SK-N-SH treated with all-trans-retinoic acid at 6 μM for 48 hours (cell line): Measurements from ENCODE around the gene CARD9.

ENCODE experiments used
- ATAC-seq: fragments of 200-7000 bp; cut with Tn5 transposase; 3 replicates; pipeline ENCODE4 v1.9.1; 2020; ENCODE audit warnings: mild to moderate bottlenecking, moderate library complexity
- ARNTL ChIP-seq: fragments of 450-650 bp; formaldehyde crosslinking; IDR thresholded peaks from 2 replicates; pipeline ENCODE4 v1.5.0; 2020; ENCODE audit warnings: low read depth, mild to moderate bottlenecking, moderate library complexity, borderline replicate concordance
- BACH2 ChIP-seq: fragments of 250-450 bp; sonication (Bioruptor Pico); IDR thresholded peaks from 2 replicates; pipeline ENCODE4 v1.9.0; 2021; ENCODE audit warnings: mild to moderate bottlenecking, borderline replicate concordance
- CREB5 ChIP-seq: fragments of 250-450 bp; sonication (Bioruptor Pico); IDR thresholded peaks from 2 replicates; pipeline ENCODE4 v1.5.1; 2020; ENCODE audit warnings: low read depth, mild to moderate bottlenecking, moderate library complexity
- CSDC2 ChIP-seq: fragments of 250-450 bp; sonication (Bioruptor Pico); IDR thresholded peaks from 2 replicates; pipeline ENCODE4 v1.5.0; 2020; ENCODE audit warnings: mild to moderate bottlenecking, moderate library complexity
- CSRNP3 ChIP-seq: fragments of 250-450 bp; sonication (Bioruptor Pico); IDR thresholded peaks from 2 replicates; pipeline ENCODE4 v1.5.1; 2021; ENCODE audit warnings: mild to moderate bottlenecking, moderate library complexity
- ESRRG ChIP-seq: fragments of 250-450 bp; sonication (Bioruptor Pico); IDR thresholded peaks from 2 replicates; pipeline ENCODE4 v1.6.1; 2021; ENCODE audit warnings: mild to moderate bottlenecking
- ISL1 ChIP-seq: fragments of 250-450 bp; sonication (Bioruptor Pico); IDR thresholded peaks from 2 replicates; pipeline ENCODE4 v2.1.2; 2022; ENCODE audit warnings: mild to moderate bottlenecking, moderate library complexity
- OSR1 ChIP-seq: fragments of 250-450 bp; sonication (Bioruptor Pico); IDR thresholded peaks from 2 replicates; pipeline ENCODE4 v1.8.0; 2022; ENCODE audit warnings: moderate library complexity, mild to moderate bottlenecking, inconsistent platforms
- PATZ1 ChIP-seq: fragments of 250-450 bp; sonication (Bioruptor Pico); IDR thresholded peaks from 2 replicates; pipeline ENCODE4 v1.8.0; 2020; ENCODE audit warnings: mild to moderate bottlenecking, moderate library complexity, borderline replicate concordance
- POU6F1 ChIP-seq: fragments of 250-450 bp; sonication (Bioruptor Pico); IDR thresholded peaks from 2 replicates; pipeline ENCODE4 v1.8.0; 2021; ENCODE audit warnings: low read depth, mild to moderate bottlenecking, moderate library complexity, borderline replicate concordance
- PPARA ChIP-seq: fragments of 250-450 bp; sonication (Bioruptor Pico); IDR thresholded peaks from 2 replicates; pipeline ENCODE4 v1.5.0; 2020; ENCODE audit warnings: mild to moderate bottlenecking, borderline replicate concordance
- RARB ChIP-seq: fragments of 250-450 bp; sonication (Bioruptor Pico); IDR thresholded peaks from 2 replicates; pipeline ENCODE4 v1.8.0; 2021; ENCODE audit warnings: mild to moderate bottlenecking, moderate library complexity
- SNAI2 ChIP-seq: fragments of 250-450 bp; sonication (Bioruptor Pico); IDR thresholded peaks from 2 replicates; pipeline ENCODE4 v1.5.0; 2020; ENCODE audit warnings: mild to moderate bottlenecking, moderate library complexity
- TCF4 ChIP-seq: fragments of 250-450 bp; sonication (Bioruptor Pico); IDR thresholded peaks from 2 replicates; pipeline ENCODE4 v1.8.0; 2021; ENCODE audit warnings: mild to moderate bottlenecking, moderate library complexity, borderline replicate concordance
- TOX ChIP-seq: fragments of 250-450 bp; sonication (Bioruptor Pico); IDR thresholded peaks from 2 replicates; pipeline ENCODE4 v1.8.0; 2021; ENCODE audit warnings: mild to moderate bottlenecking, moderate library complexity, borderline replicate concordance
- TSHZ2 ChIP-seq: fragments of 250-450 bp; sonication (Bioruptor Pico); IDR thresholded peaks from 2 replicates; pipeline ENCODE4 v1.5.0; 2020; ENCODE audit warnings: mild to moderate bottlenecking, moderate library complexity
- ZC3H10 ChIP-seq: fragments of 250-450 bp; sonication (Bioruptor Pico); IDR thresholded peaks from 2 replicates; pipeline ENCODE4 v1.5.1; 2021; ENCODE audit warnings: mild to moderate bottlenecking, moderate library complexity
- ZFP3 ChIP-seq: fragments of 250-450 bp; sonication (Bioruptor Pico); IDR thresholded peaks from 2 replicates; pipeline ENCODE4 v1.5.0; 2020; ENCODE audit warnings: mild to moderate bottlenecking, moderate library complexity
- ZNF565 ChIP-seq: fragments of 450-650 bp; formaldehyde crosslinking; conservative IDR thresholded peaks from 2 replicates; pipeline ENCODE4 v1.5.0; 2020; ENCODE audit warnings: low read depth, mild to moderate bottlenecking, moderate library complexity
- ZNF70 ChIP-seq: fragments of 450-650 bp; formaldehyde crosslinking; IDR thresholded peaks from 2 replicates; pipeline ENCODE4 v1.5.0; 2020; ENCODE audit warnings: mild to moderate bottlenecking, moderate library complexity
- ZNF8 ChIP-seq: fragments of 450-650 bp; formaldehyde crosslinking; IDR thresholded peaks from 2 replicates; pipeline ENCODE4 v1.5.0; 2020; ENCODE audit warnings: mild to moderate bottlenecking, moderate library complexity

The CARD9 gene

GRCh38 chr9:136362450-136362784, 11.1 kb downstream of the CARD9 start:
- ATAC-seq, result peak; percentile 0; the same call in 1 of the 3 replicates
- TF ChIP-seq OSR1 (CRISPR knock-in tag), result no peak
- no peak for TF ChIP-seq CREB5 (CRISPR knock-in tag)
- no peak for TF ChIP-seq POU6F1 (CRISPR knock-in tag)
- TF ChIP-seq TSHZ2 (CRISPR knock-in tag), result no peak
- no peak for TF ChIP-seq PPARA (CRISPR knock-in tag)
- no peak for TF ChIP-seq ZNF70 (CRISPR knock-in tag)
- no peak for TF ChIP-seq SNAI2 (CRISPR knock-in tag)
- TF ChIP-seq ZNF8, result no peak
- TF ChIP-seq ESRRG (CRISPR knock-in tag), result no peak
- no peak for TF ChIP-seq ARNTL
- no peak for TF ChIP-seq ZFP3
- no peak for TF ChIP-seq TOX (CRISPR knock-in tag)
- no peak for TF ChIP-seq ISL1 (CRISPR knock-in tag)
- TF ChIP-seq TCF4 (CRISPR knock-in tag), result no peak
- no peak for TF ChIP-seq ZNF565 (CRISPR knock-in tag)
- no peak for TF ChIP-seq PATZ1 (CRISPR knock-in tag)
- no peak for TF ChIP-seq BACH2
- TF ChIP-seq CSRNP3 (CRISPR knock-in tag), result no peak
- TF ChIP-seq CSDC2 (CRISPR knock-in tag), result no peak
- TF ChIP-seq RARB (CRISPR knock-in tag), result no peak

GRCh38 chr9:136361754-136362449, 11.6 kb downstream of the CARD9 start:
- TF ChIP-seq TCF4 (CRISPR knock-in tag), result peak; percentile 68
- TF ChIP-seq ZNF70 (CRISPR knock-in tag), result no peak
- TF ChIP-seq ZNF8, result no peak
- TF ChIP-seq, all 23 proteins: peak for 1
- ATAC-seq, result no peak

GRCh38 chr9:136361047-136361753, 12.3 kb downstream of the CARD9 start:
- ATAC-seq, result no peak
- TF ChIP-seq CREB5 (CRISPR knock-in tag), result no peak
- TF ChIP-seq ZC3H10 (CRISPR knock-in tag), result no peak
- TF ChIP-seq ISL1 (CRISPR knock-in tag), result no peak
- no peak for TF ChIP-seq ARNTL
- no peak for TF ChIP-seq ZFP3
- TF ChIP-seq CSDC2 (CRISPR knock-in tag), result no peak
- no peak for TF ChIP-seq ESRRG (CRISPR knock-in tag)
- no peak for TF ChIP-seq PATZ1 (CRISPR knock-in tag)
- TF ChIP-seq PPARA (CRISPR knock-in tag), result no peak
